OCI-LY3 (cell line): ENCODE measurements around the gene CUBN.

Experiments used
- H2AFZ ChIP-seq: fragments of 200-600, 300-600 bp; shearing (Covaris generic); 2 replicates; pipeline ENCODE4 v1.6.0; 2014; ENCODE audit warnings: antibody characterized with exemption, low read depth, low read length
- H3K27ac ChIP-seq: fragments of 200-600, 300-600 bp; sonication (generic); 2 replicates; pipeline ENCODE4 v1.5.1; 2014; ENCODE audit warnings: mild to moderate bottlenecking, low read length, moderate library complexity, mixed read lengths
- H3K27me3 ChIP-seq: fragments of 200-600, 300-600 bp; sonication (generic); 2 replicates; pipeline ENCODE4 v1.6.1; 2014; ENCODE audit warnings: low read depth, low read length, mixed read lengths
- H3K36me3 ChIP-seq: fragments of 200-600, 300-600 bp; sonication (generic); replicated peaks from 2 replicates; pipeline ENCODE3; 2014; ENCODE audit warnings: low read depth, low read length, mixed read lengths
- H3K4me1 ChIP-seq: fragments of 300-600, 200-600 bp; sonication (generic); 2 replicates; pipeline ENCODE4 v1.6.1; 2014; ENCODE audit warnings: low read length, mixed read lengths
- H3K4me2 ChIP-seq: fragments of 200-600, 300-600 bp; sonication (generic); 2 replicates; pipeline ENCODE4 v1.6.1; 2014; ENCODE audit warnings: low read length, mixed read lengths
- H3K4me3 ChIP-seq: fragments of 300-600, 200-600 bp; sonication (generic); 2 replicates; pipeline ENCODE4 v1.5.1; 2014; ENCODE audit warnings: antibody characterized with exemption, mild to moderate bottlenecking, low read length, moderate library complexity
- H3K79me2 ChIP-seq: fragments of 300-600, 200-600 bp; shearing (Covaris generic); 2 replicates; pipeline ENCODE4 v1.6.1; 2014; ENCODE audit warnings: mild to moderate bottlenecking, low read length, mixed read lengths
- H3K9ac ChIP-seq: fragments of 300-600, 200-600 bp; shearing (Covaris generic); 2 replicates; pipeline ENCODE4 v1.6.0; 2014; ENCODE audit warnings: mild to moderate bottlenecking, low read length, moderate library complexity
- H3K9me3 ChIP-seq: fragments of 200-600, 300-600 bp; shearing (Covaris generic); 2 replicates; pipeline ENCODE4 v1.6.1; 2014; ENCODE audit warnings: low read length, mixed read lengths; ENCODE audit not compliant: insufficient read depth
- H4K20me1 ChIP-seq: fragments of 200-600, 300-600 bp; sonication (generic); 2 replicates; pipeline ENCODE4 v1.6.1; 2016; ENCODE audit warnings: low read length, mixed read lengths; ENCODE audit not compliant: insufficient read depth
- EZH2phosphoT487 ChIP-seq: fragments of 200-600 bp; shearing (Covaris generic); IDR thresholded peaks from 2 replicates; pipeline ENCODE4 v1.6.1; 2018; ENCODE audit warnings: antibody characterized with exemption, mixed run types, low read depth
- TF ChIP-seq, protein P1 (sequence below): fragments of 200-600, 300-600 bp; sonication (generic); IDR thresholded peaks from 2 replicates; pipeline ENCODE4 v1.5.1; 2014; ENCODE audit warnings: antibody characterized with exemption, low read length, low read depth

Gene CUBN

DNA sequence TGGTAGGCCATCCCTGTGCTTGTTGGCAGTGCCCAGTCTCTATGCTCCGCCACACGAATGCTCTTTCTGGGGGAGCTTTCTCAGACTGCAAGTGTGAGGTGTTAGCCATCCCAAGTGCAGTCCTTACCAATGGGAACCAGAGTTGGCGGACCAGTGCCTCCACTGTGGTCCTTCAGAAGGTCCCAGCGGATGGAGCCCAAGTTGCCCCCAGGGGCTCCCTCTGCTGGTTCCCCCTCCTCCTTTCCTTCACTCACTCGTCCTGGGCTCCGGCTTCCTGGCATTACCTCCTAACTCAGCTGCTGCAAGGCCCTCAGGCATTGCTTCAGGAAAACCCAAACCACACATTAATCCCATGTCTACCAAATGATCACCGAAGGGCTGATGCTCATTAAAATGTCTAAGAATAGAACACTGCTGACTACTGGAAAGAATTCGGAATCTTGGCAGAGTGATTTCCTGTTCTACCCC, 139.8 kb downstream of the CUBN start:
- H3K4me3 ChIP-seq, result no peak overlapping the region
- no peak overlapping the region for H3K27ac ChIP-seq
- no peak for TF ChIP-seq EZH2phosphoT487
- H3K36me3 ChIP-seq, result no peaks in the 10 kb centered on the region
- H3K27me3 ChIP-seq, result no peaks in the 10 kb centered on the region
- no peak overlapping the region for H2AFZ ChIP-seq
- no peaks in the 10 kb centered on the region for H4K20me1 ChIP-seq
- H3K79me2 ChIP-seq, result no peaks in the 10 kb centered on the region
- no peaks in the 10 kb centered on the region for H3K9me3 ChIP-seq
- no peaks in the 10 kb centered on the region for H3K4me1 ChIP-seq
- no peak overlapping the region for H3K4me2 ChIP-seq
- H3K9ac ChIP-seq, result no peak overlapping the region

DNA sequence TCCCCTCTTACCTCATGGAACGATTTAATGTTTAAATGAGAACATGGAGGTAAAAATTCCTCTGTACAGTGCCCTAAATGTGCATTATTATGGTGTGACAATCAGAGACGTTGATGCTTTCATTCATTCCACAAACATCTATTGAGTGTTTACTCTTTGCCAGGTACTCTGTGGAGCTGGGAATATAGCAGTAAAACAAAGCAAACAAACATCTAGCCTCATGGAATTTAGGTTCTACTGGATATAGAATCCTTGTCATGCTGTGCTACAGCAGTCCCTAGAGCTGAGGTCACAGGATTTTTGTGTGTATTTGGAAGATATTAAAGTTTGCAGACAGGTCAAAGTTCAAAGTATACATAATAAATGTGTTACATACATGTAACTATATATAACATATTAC, 140.7 kb downstream of the CUBN start:
- Histone ChIP-seq H4K20me1 (no peaks in the 10 kb centered on the region), H3K9me3 (no peaks in the 10 kb centered on the region), H3K27me3 (no peaks in the 10 kb centered on the region), H3K9ac (no peak overlapping the region), H3K4me3 (no peak overlapping the region), H3K79me2 (no peaks in the 10 kb centered on the region), H3K36me3 (no peaks in the 10 kb centered on the region), H2AFZ (no peak overlapping the region), H3K4me1 (no peaks in the 10 kb centered on the region), H3K4me2 (no peak overlapping the region), H3K27ac (no peak overlapping the region)
- TF ChIP-seq, protein P1, sequence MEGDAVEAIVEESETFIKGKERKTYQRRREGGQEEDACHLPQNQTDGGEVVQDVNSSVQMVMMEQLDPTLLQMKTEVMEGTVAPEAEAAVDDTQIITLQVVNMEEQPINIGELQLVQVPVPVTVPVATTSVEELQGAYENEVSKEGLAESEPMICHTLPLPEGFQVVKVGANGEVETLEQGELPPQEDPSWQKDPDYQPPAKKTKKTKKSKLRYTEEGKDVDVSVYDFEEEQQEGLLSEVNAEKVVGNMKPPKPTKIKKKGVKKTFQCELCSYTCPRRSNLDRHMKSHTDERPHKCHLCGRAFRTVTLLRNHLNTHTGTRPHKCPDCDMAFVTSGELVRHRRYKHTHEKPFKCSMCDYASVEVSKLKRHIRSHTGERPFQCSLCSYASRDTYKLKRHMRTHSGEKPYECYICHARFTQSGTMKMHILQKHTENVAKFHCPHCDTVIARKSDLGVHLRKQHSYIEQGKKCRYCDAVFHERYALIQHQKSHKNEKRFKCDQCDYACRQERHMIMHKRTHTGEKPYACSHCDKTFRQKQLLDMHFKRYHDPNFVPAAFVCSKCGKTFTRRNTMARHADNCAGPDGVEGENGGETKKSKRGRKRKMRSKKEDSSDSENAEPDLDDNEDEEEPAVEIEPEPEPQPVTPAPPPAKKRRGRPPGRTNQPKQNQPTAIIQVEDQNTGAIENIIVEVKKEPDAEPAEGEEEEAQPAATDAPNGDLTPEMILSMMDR, result no peak
- no peak for TF ChIP-seq EZH2phosphoT487

DNA sequence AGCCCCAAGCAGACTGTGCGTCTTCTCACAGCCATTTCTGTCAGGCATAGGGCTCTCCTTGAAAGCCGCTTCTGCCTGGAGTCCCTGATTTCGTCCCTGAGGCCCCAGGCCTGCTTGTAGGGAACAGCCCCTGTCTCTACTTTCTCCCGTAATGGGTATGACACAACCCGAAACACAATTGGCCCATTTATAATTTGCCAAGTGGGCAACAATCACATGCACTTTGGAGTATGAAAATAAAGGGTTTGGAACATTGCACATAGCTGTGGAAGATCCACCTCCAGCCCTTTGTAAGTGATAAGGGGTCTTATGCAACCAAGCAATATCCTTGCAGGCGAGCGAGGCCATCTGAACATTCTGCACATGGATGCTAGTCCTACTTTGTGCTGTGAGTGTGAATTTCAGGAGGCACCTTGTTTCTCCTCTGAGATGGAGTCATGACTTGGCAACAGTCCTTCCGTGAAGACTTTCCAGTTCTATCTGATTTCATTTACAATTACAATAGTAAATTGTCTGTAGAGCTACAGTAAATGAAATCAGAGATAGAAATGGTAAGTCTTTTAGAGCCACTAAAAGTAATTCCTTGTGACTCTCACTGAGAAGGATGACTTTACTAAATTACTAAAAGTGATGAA, 141.5 kb downstream of the CUBN start:
- no peak overlapping the region for H3K4me2 ChIP-seq
- no peaks in the 10 kb centered on the region for H3K36me3 ChIP-seq
- H3K4me1 ChIP-seq, result no peaks in the 10 kb centered on the region
- no peaks in the 10 kb centered on the region for H3K27me3 ChIP-seq
- no peak overlapping the region for H3K9ac ChIP-seq
- no peak overlapping the region for H3K4me3 ChIP-seq
- no peaks in the 10 kb centered on the region for H3K79me2 ChIP-seq
- no peak overlapping the region for H2AFZ ChIP-seq
- H4K20me1 ChIP-seq, result no peaks in the 10 kb centered on the region
- H3K9me3 ChIP-seq, result no peaks in the 10 kb centered on the region
- H3K27ac ChIP-seq, result no peak overlapping the region
- TF ChIP-seq, protein P1, result no peak
- no peak for TF ChIP-seq EZH2phosphoT487

DNA sequence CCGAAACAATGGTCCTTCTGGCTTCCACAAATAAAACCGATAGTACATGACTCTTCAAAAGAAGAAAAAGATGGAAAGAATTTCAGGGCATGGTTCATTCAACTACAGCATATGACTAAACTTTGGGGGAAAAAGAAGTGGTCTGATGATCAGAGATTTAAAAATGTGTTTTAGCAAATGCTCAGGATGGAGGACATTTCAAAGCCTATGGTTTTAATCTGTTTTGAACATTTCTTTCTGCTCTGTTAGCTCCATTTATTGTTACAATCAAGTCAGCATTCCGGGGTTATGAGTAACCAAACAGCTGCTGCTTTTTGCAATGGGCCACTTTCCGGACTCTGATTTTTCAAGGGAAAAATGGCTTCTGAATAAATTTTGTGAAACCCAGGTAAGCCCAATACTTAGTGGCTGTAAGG, 142.4 kb downstream of the CUBN start:
- Histone ChIP-seq H3K9ac (no peak overlapping the region), H3K79me2 (no peaks in the 10 kb centered on the region)

More for the DNA sequence above, 142.4 kb downstream of the CUBN start:
- Histone ChIP-seq H4K20me1 (no peaks in the 10 kb centered on the region), H3K27me3 (no peaks in the 10 kb centered on the region), H3K4me2 (no peak overlapping the region), H2AFZ (no peak overlapping the region), H3K9me3 (no peaks in the 10 kb centered on the region), H3K4me3 (no peak overlapping the region), H3K36me3 (no peaks in the 10 kb centered on the region), H3K4me1 (no peaks in the 10 kb centered on the region), H3K27ac (no peak overlapping the region)
- TF ChIP-seq, protein P1, result no peak
- TF ChIP-seq EZH2phosphoT487, result no peak
